Measurements from ENCODE around the gene SPECC1L.

The SPECC1L gene

GRCh38 chr22:24401931-24402367 lies 131.3 kb downstream of the SPECC1L start:
- no peak overlapping the region for H3K4me3 ChIP-seq (ENCODE audit: low read depth, low read length)
- TF ChIP-seq CTCF (IDR thresholded peaks at IDR 0.05; ENCODE audit: low read depth, low read length) = no peak

- H3K4me3 ChIP-seq (ENCODE audit: low read depth, low read length) = no peak overlapping the region
- 0 out of 2 replicates have a peak, but pooled peaks have one; percentile 3 for TF ChIP-seq CTCF (IDR thresholded peaks at IDR 0.05; ENCODE audit: low read depth, low read length)
These were observed 132.0 kb downstream of the SPECC1L start for GRCh38 chr22:24402460-24403192.

- no peak for TF ChIP-seq CTCF (IDR thresholded peaks at IDR 0.05; ENCODE audit: low read depth, low read length)
- H3K4me3 ChIP-seq (ENCODE audit: low read depth, low read length) = no peak overlapping the region
These were observed 132.7 kb downstream of the SPECC1L start for GRCh38 chr22:24403346-24403745.

GRCh38 chr22:24404561-24405275 lies 134.1 kb downstream of the SPECC1L start:
- no peak for TF ChIP-seq CTCF (IDR thresholded peaks at IDR 0.05; ENCODE audit: low read depth, low read length)
- no peak overlapping the region for H3K4me3 ChIP-seq (ENCODE audit: low read depth, low read length)

GRCh38 chr22:24405631-24406321 lies 135.1 kb downstream of the SPECC1L start:
- no peak overlapping the region for H3K4me3 ChIP-seq (ENCODE audit: low read depth, low read length)
- no peak for TF ChIP-seq CTCF (IDR thresholded peaks at IDR 0.05; ENCODE audit: low read depth, low read length)

- no peak overlapping the region for H3K4me3 ChIP-seq (ENCODE audit: low read depth, low read length)
- no peak for TF ChIP-seq CTCF (IDR thresholded peaks at IDR 0.05; ENCODE audit: low read depth, low read length)
These were observed 136.0 kb downstream of the SPECC1L start for GRCh38 chr22:24406322-24407277.
